NCI-H2107 treated with DMSO at 0.1 percent for 48 hours (cell line): ENCODE data around the gene RIMBP2.
A peak's percentile ranks its signal among the peaks of the same experiment; 100 is the strongest.

ENCODE experiments used
- DNase-seq: peaks from one replicate; lab custom pipeline; 2025; ENCODE audit not compliant: unreplicated experiment; lab: John Stamatoyannopoulos, UW

Gene RIMBP2

GRCh38 chr12:130520784-130521183 is 195.3 kb downstream of the RIMBP2 start:
- no peak for DNase-seq

- no peak for DNase-seq
Measured at GRCh38 chr12:130517588-130517987, 198.5 kb downstream of the RIMBP2 start.

GRCh38 chr12:130514149-130514551 is 201.9 kb downstream of the RIMBP2 start:
- peak; percentile 67 for DNase-seq

GRCh38 chr12:130513556-130513955 is 202.5 kb downstream of the RIMBP2 start:
- DNase-seq: no peak

- DNase-seq: no peak
Measured at GRCh38 chr12:130511285-130511684, 204.8 kb downstream of the RIMBP2 start.

- no peak for DNase-seq
Measured at GRCh38 chr12:130509454-130509853, 206.6 kb downstream of the RIMBP2 start.

- DNase-seq: no peak
Measured at GRCh38 chr12:130508847-130509246, 207.3 kb downstream of the RIMBP2 start.

GRCh38 chr12:130508318-130508717 is 207.8 kb downstream of the RIMBP2 start:
- no peak for DNase-seq

GRCh38 chr12:130506844-130507243 is 209.3 kb downstream of the RIMBP2 start:
- no peak for DNase-seq

- no peak for DNase-seq
Measured at GRCh38 chr12:130504840-130505175, 211.3 kb downstream of the RIMBP2 start.

GRCh38 chr12:130504110-130504839 is 211.8 kb downstream of the RIMBP2 start:
- no peak for DNase-seq

GRCh38 chr12:130501821-130502220 is 214.3 kb downstream of the RIMBP2 start:
- no peak for DNase-seq

GRCh38 chr12:130500835-130501330 is 215.2 kb downstream of the RIMBP2 start:
- DNase-seq: no peak

- DNase-seq: no peak
Measured at GRCh38 chr12:130499474-130499873, 216.6 kb downstream of the RIMBP2 start.

GRCh38 chr12:130498589-130499385 is 217.3 kb downstream of the RIMBP2 start:
- DNase-seq: peak; percentile 47

GRCh38 chr12:130497991-130498390 is 218.1 kb downstream of the RIMBP2 start:
- DNase-seq: no peak

GRCh38 chr12:130497321-130497720 is 218.8 kb downstream of the RIMBP2 start:
- DNase-seq: no peak

- DNase-seq: no peak
Measured at GRCh38 chr12:130496516-130497120, 219.5 kb downstream of the RIMBP2 start.

- no peak for DNase-seq
Measured at GRCh38 chr12:130495156-130495555, 220.9 kb downstream of the RIMBP2 start.

- no peak for DNase-seq
Measured at GRCh38 chr12:130494736-130495135, 221.4 kb downstream of the RIMBP2 start.

- no peak for DNase-seq
Measured at GRCh38 chr12:130493951-130494350, 222.1 kb downstream of the RIMBP2 start.
